Measurements from ENCODE around the gene CTNNBL1. TPM values are rescaled to one million over a fixed set of nuclear protein-coding genes. Genes with fewer than 3 reads are reported as not detected.
A peak's percentile ranks its signal among the peaks of the same experiment; 100 is the strongest.

CTNNBL1 gene
- total RNA-seq, 1 experiment from 2014 or later = 49.9 TPM

- intact Hi-C loops (cut with micrococcal nuclease) = no loop called here
- Histone ChIP-seq H3K79me2 (ENCODE audit: low read length) (no peaks in the 10 kb centered on the region), H3K9me2 (replicated peaks; ENCODE audit: low read length) (no peaks in the 10 kb centered on the region), H3K9ac (ENCODE audit: low read length) (no peak overlapping the region), H3K9me3 (ENCODE audit: low read length) (no peaks in the 10 kb centered on the region), H4K20me1 (ENCODE audit: low read length) (no peaks in the 10 kb centered on the region), H3K27me3 (ENCODE audit: low read length) (no peaks in the 10 kb centered on the region), H3K36me3 (ENCODE audit: low read depth, low read length) (peaks cover 5% of the 10 kb centered on the region; the same call in 1 of the 2 replicates), H2AFZ (ENCODE audit: low read length) (no peak overlapping the region), H3K4me2 (ENCODE audit: low read length) (no peak overlapping the region), H3K27ac (ENCODE audit: low read length) (no peak overlapping the region), H3K4me3 (ENCODE audit: low read length) (no peak overlapping the region), H3F3A (ENCODE audit: low read length, unreplicated experiment) (no peaks in the 10 kb centered on the region), H3K4me1 (ENCODE audit: insufficient read depth, low read length) (no peaks in the 10 kb centered on the region)
- ChIA-PET CTCF (no interaction called here), POLR2A (ENCODE audit: unreplicated experiment) (no interaction called here)
- DNase-seq = no peak
- TF ChIP-seq EZH2phosphoT487 (IDR thresholded peaks at IDR 0.05; ENCODE audit: borderline replicate concordance, low read length) (no peak), EZH2 (IDR thresholded peaks at IDR 0.05; ENCODE audit: low read length, unreplicated experiment) (no peak), CTCF (conservative IDR thresholded peaks at IDR 0.05; ENCODE audit: low read depth, low read length) (no peak)
- ATAC-seq = no peak
- no TSS peak for BruUV-seq (replicated peaks)
These were observed 62.4 kb downstream of the CTNNBL1 start for GRCh38 chr20:37756234-37756633.

- Histone ChIP-seq H4K20me1 (ENCODE audit: low read length) (no peaks in the 10 kb centered on the region), H3K4me3 (ENCODE audit: low read length) (no peak overlapping the region), H3K9me3 (ENCODE audit: low read length) (no peaks in the 10 kb centered on the region), H3K79me2 (ENCODE audit: low read length) (no peaks in the 10 kb centered on the region), H2AFZ (ENCODE audit: low read length) (no peak overlapping the region), H3K27ac (ENCODE audit: low read length) (no peak overlapping the region), H3K9ac (ENCODE audit: low read length) (no peak overlapping the region), H3K9me2 (replicated peaks; ENCODE audit: low read length) (no peaks in the 10 kb centered on the region), H3K4me2 (ENCODE audit: low read length) (no peak overlapping the region), H3K27me3 (ENCODE audit: low read length) (no peaks in the 10 kb centered on the region), H3K4me1 (ENCODE audit: insufficient read depth, low read length) (no peaks in the 10 kb centered on the region), H3K36me3 (ENCODE audit: low read depth, low read length) (peaks cover 5% of the 10 kb centered on the region; the same call in 1 of the 2 replicates), H3F3A (ENCODE audit: low read length, unreplicated experiment) (no peaks in the 10 kb centered on the region)
- BruUV-seq (replicated peaks) = no TSS peak
- DNase-seq (no peak), ATAC-seq (peak; percentile 50; the same call in 1 of the 2 replicates)
- intact Hi-C loops (cut with micrococcal nuclease) = no loop called here
- TF ChIP-seq CTCF (conservative IDR thresholded peaks at IDR 0.05; ENCODE audit: low read depth, low read length) (peak; percentile 20), EZH2 (IDR thresholded peaks at IDR 0.05; ENCODE audit: low read length, unreplicated experiment) (no peak)
- ChIA-PET POLR2A (ENCODE audit: unreplicated experiment) (no interaction called here), CTCF (interaction anchor here (0.6 kb wide), 1 partner anchor 24 kb away, joined by 3 read pairs; no protein-coding TSS in a partner anchor)
These were observed 63.7 kb downstream of the CTNNBL1 start for GRCh38 chr20:37757550-37757949.

- Histone ChIP-seq H3K9me3 (ENCODE audit: low read length) (no peaks in the 10 kb centered on the region), H3K27me3 (ENCODE audit: low read length) (no peaks in the 10 kb centered on the region), H3K79me2 (ENCODE audit: low read length) (no peaks in the 10 kb centered on the region), H3K27ac (ENCODE audit: low read length) (no peak overlapping the region), H3K9me2 (replicated peaks; ENCODE audit: low read length) (no peaks in the 10 kb centered on the region), H3F3A (ENCODE audit: low read length, unreplicated experiment) (no peaks in the 10 kb centered on the region), H3K4me1 (ENCODE audit: insufficient read depth, low read length) (no peaks in the 10 kb centered on the region), H3K4me3 (ENCODE audit: low read length) (no peak overlapping the region), H3K4me2 (ENCODE audit: low read length) (no peak overlapping the region), H4K20me1 (ENCODE audit: low read length) (no peaks in the 10 kb centered on the region), H2AFZ (ENCODE audit: low read length) (no peak overlapping the region), H3K9ac (ENCODE audit: low read length) (no peak overlapping the region), H3K36me3 (ENCODE audit: low read depth, low read length) (peaks cover 5% of the 10 kb centered on the region; the same call in 1 of the 2 replicates)
- POLR2A ChIA-PET (ENCODE audit: unreplicated experiment) = no interaction called here
- intact Hi-C loops (cut with micrococcal nuclease) = no loop called here
- DNase-seq (peak; percentile 31), ATAC-seq (peak; percentile 79)
- peak; percentile 53 for TF ChIP-seq CTCF (conservative IDR thresholded peaks at IDR 0.05; ENCODE audit: low read depth, low read length)
- no peak for TF ChIP-seq EZH2phosphoT487 (IDR thresholded peaks at IDR 0.05; ENCODE audit: borderline replicate concordance, low read length)
- no TSS peak for BruUV-seq (replicated peaks)
- CTCF ChIA-PET = interaction anchor here (0.6 kb wide), 1 partner anchor 25 kb away, joined by 3 read pairs; no protein-coding TSS in a partner anchor
These were observed 64.5 kb downstream of the CTNNBL1 start for GRCh38 chr20:37758332-37758731.
